Measurements from ENCODE around the gene RMDN2.
A peak's percentile ranks its signal among the peaks of the same experiment; 100 is the strongest.

Gene RMDN2

GRCh38 chr2:37904993-37905392 lies 20.1 kb upstream of the RMDN2 start:
- no peak for DNase-seq (ENCODE audit: low read depth, low spot score)
- H3K4me3 ChIP-seq (ENCODE audit: low read depth, low read length) = no peak overlapping the region
- no peak for TF ChIP-seq CTCF (IDR thresholded peaks at IDR 0.05; ENCODE audit: low read depth, low read length)
- in situ Hi-C loops (cut with HindIII; ENCODE audit: low sequenced_read_pairs) = no loop called here

GRCh38 chr2:37906131-37906530 lies 19.0 kb upstream of the RMDN2 start:
- DNase-seq (ENCODE audit: low read depth, low spot score) = no peak
- in situ Hi-C loops (cut with HindIII; ENCODE audit: low sequenced_read_pairs) = no loop called here
- TF ChIP-seq CTCF (IDR thresholded peaks at IDR 0.05; ENCODE audit: low read depth, low read length) = no peak
- no peak overlapping the region for H3K4me3 ChIP-seq (ENCODE audit: low read depth, low read length)

- no peak overlapping the region for H3K4me3 ChIP-seq (ENCODE audit: low read depth, low read length)
- in situ Hi-C loops (cut with HindIII; ENCODE audit: low sequenced_read_pairs) = no loop called here
- DNase-seq (ENCODE audit: low read depth, low spot score) = no peak
- TF ChIP-seq CTCF (IDR thresholded peaks at IDR 0.05; ENCODE audit: low read depth, low read length) = no peak
Observed at GRCh38 chr2:37907501-37908225, 17.4 kb upstream of the RMDN2 start.

DNA sequence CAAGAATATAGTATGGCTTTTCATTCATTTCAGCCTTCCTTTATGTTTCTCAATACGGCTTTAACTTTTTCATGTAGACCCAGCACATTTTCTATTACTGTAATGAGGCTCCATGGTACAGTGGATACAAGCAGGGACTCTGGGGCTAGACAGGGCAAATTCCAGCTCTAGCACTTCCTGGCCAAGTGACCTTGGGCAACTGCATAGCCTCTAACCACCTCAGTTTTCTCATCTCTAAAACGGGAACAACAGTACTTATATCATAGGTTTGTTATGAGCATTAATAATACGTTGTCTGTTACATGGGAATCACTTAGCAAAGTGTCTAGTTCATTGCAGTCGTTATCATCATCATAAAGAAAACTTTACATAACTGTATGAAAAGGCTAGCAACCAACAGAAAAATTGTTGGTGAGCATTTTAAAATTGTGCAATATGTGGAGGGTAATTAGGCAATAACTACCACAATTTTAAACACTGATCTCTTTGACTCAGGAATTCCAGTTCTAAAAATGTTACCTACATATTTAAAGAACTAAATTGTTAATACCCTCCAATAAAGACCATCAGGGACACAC lies 13.7 kb upstream of the RMDN2 start:
- in situ Hi-C loops (cut with HindIII; ENCODE audit: low sequenced_read_pairs) = no loop called here
- no peak overlapping the region for H3K4me3 ChIP-seq (ENCODE audit: low read depth, low read length)
- DNase-seq (ENCODE audit: low read depth, low spot score) = no peak
- no peak for TF ChIP-seq CTCF (IDR thresholded peaks at IDR 0.05; ENCODE audit: low read depth, low read length)

DNA sequence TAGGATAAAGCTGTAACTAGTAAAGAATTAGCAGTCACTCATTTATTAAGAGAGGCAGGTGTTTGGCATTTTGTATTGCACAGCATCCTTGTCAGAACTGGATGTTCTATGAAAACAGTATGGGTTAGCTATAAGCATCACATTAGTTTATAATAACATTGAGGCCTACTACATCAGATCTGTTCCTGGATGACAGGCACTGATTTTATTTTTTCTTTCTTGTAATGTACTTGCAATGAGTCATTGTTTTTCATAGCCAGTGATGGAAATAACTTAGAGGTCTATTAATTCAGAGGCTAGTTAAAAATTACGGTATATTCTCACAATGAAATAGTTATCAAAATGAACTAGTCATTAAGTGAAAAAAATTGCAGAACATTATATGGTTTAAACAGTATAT lies 13.0 kb upstream of the RMDN2 start:
- DNase-seq (ENCODE audit: low read depth, low spot score) = peak; percentile 49
- no peak for TF ChIP-seq CTCF (IDR thresholded peaks at IDR 0.05; ENCODE audit: low read depth, low read length)
- in situ Hi-C loops (cut with HindIII; ENCODE audit: low sequenced_read_pairs) = no loop called here
- no peak overlapping the region for H3K4me3 ChIP-seq (ENCODE audit: low read depth, low read length)

DNA sequence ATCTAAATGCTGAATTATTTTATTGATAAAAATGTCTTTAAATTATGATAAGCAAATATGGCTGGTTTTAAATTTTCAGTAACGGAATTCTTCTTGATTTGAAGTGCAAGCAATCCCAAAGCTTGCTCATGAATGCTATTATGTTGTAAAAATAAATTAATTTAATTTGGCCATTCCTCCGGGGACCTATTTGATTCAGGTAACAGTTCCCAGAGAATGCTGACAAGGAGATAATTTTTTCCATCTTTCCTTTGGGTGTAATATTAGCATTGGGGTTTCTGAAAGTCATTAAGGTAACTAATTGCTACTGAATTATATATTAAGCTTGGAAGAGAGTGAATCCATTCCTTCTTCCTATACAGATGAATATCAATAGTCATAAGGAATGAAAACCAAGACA lies 12.5 kb upstream of the RMDN2 start:
- in situ Hi-C loops (cut with HindIII; ENCODE audit: low sequenced_read_pairs) = no loop called here
- TF ChIP-seq CTCF (IDR thresholded peaks at IDR 0.05; ENCODE audit: low read depth, low read length) = no peak
- DNase-seq (ENCODE audit: low read depth, low spot score) = no peak
- H3K4me3 ChIP-seq (ENCODE audit: low read depth, low read length) = no peak overlapping the region
